Neural cell (in vitro differentiated cells): ENCODE data around the gene NKD1. TPM values are rescaled to one million over a fixed set of nuclear protein-coding genes. Genes with fewer than 3 reads are reported as not detected.

ENCODE experiments used
- H2AFZ ChIP-seq: fragments of 200-600, 300-800 bp; sonication (generic), shearing (Covaris generic); 2 replicates; pipeline ENCODE4 v1.6.0; 2014; ENCODE audit warnings: low read depth, mild to moderate bottlenecking, antibody characterized with exemption, low read length, moderate library complexity
- H3F3A ChIP-seq: fragments of 200-600 bp; shearing (Covaris generic); 2 replicates; pipeline ENCODE4 v1.6.1; 2016; ENCODE audit warnings: mild to moderate bottlenecking, moderate library complexity, mixed read lengths, antibody characterized with exemption, low read length; ENCODE audit not compliant: insufficient read depth, poor library complexity, severe bottlenecking
- H3K27ac ChIP-seq: fragments of 200-600, 300-800 bp; sonication (generic), shearing (Covaris generic); 2 replicates; pipeline ENCODE4 v1.5.1; 2014; ENCODE audit warnings: mild to moderate bottlenecking, low read length, moderate library complexity
- H3K27me3 ChIP-seq: fragments of 300-800, 200-600 bp; sonication (generic), shearing (Covaris generic); 2 replicates; pipeline ENCODE4 v1.6.0; 2014; ENCODE audit warnings: mild to moderate bottlenecking, low read depth, low read length, moderate library complexity; ENCODE audit not compliant: insufficient read depth
- H3K36me3 ChIP-seq: fragments of 300-800, 200-600 bp; sonication (generic), shearing (Covaris generic); 2 replicates; pipeline ENCODE4 v1.5.1; 2014; ENCODE audit warnings: mild to moderate bottlenecking, antibody characterized with exemption, low read length, moderate library complexity; ENCODE audit not compliant: insufficient read depth
- H3K4me2 ChIP-seq: fragments of 300-800, 200-600 bp; sonication (generic), shearing (Covaris generic); 2 replicates; pipeline ENCODE4 v1.6.0; 2014; ENCODE audit warnings: mild to moderate bottlenecking, low read length
- H3K4me3 ChIP-seq: fragments of 300-800, 200-600 bp; sonication (generic), shearing (Covaris generic); 2 replicates; pipeline ENCODE4 v1.5.1; 2014; ENCODE audit warnings: mild to moderate bottlenecking, low read length, moderate library complexity
- H3K79me2 ChIP-seq: fragments of 200-600 bp; shearing (Covaris generic); replicated peaks from 2 replicates; pipeline ENCODE4 v1.6.0; 2014; ENCODE audit warnings: mild to moderate bottlenecking, low read length, moderate library complexity; ENCODE audit not compliant: insufficient read depth
- H3K9ac ChIP-seq: fragments of 300-800, 200-600 bp; sonication (generic), shearing (Covaris generic); 2 replicates; pipeline ENCODE4 v1.6.1; 2016; ENCODE audit warnings: mild to moderate bottlenecking, low read length, mixed read lengths
- H3K9me2 ChIP-seq: fragments of 200-600 bp; shearing (Covaris generic); 2 replicates; pipeline ENCODE4 v1.6.1; 2016; ENCODE audit warnings: mild to moderate bottlenecking, low read length, mixed read lengths; ENCODE audit not compliant: insufficient read depth
- H3K9me3 ChIP-seq: fragments of 200-600, 300-800 bp; sonication (generic), shearing (Covaris generic); 2 replicates; pipeline ENCODE4 v1.6.1; 2016; ENCODE audit warnings: mild to moderate bottlenecking, mixed run types, low read length, moderate library complexity, mixed read lengths
- H4K20me1 ChIP-seq: fragments of 200-600 bp; shearing (Covaris generic); 2 replicates; pipeline ENCODE4 v1.6.1; 2016; ENCODE audit warnings: mild to moderate bottlenecking, mixed run types; ENCODE audit not compliant: insufficient read depth
- CTCF ChIP-seq: fragments of 450-650 bp; IDR thresholded peaks from 2 replicates; pipeline ENCODE4 v1.5.1; 2014; ENCODE audit warnings: antibody characterized with exemption, mild to moderate bottlenecking, moderate library complexity; ENCODE audit not compliant: poor library complexity, severe bottlenecking
- EP300 ChIP-seq: fragments of 450-650 bp; conservative IDR thresholded peaks from 2 replicates; pipeline ENCODE4 v1.6.1; 2014; ENCODE audit warnings: antibody characterized with exemption, mild to moderate bottlenecking, moderate library complexity; ENCODE audit not compliant: poor library complexity, severe bottlenecking
- EZH2 ChIP-seq: fragments of 200-600, 300-800 bp; shearing (Covaris generic), sonication (generic); IDR thresholded peaks from 2 replicates; pipeline ENCODE4 v1.6.1; 2014; ENCODE audit warnings: antibody characterized with exemption, low read length, borderline replicate concordance, mild to moderate bottlenecking; ENCODE audit not compliant: insufficient read depth, poor library complexity, severe bottlenecking
- MXI1 ChIP-seq: fragments of 450-650 bp; conservative IDR thresholded peaks from 2 replicates; pipeline ENCODE4 v1.6.1; 2014; ENCODE audit warnings: antibody characterized with exemption, mild to moderate bottlenecking; ENCODE audit not compliant: poor library complexity, severe bottlenecking
- POLR2AphosphoS5 ChIP-seq: IDR thresholded peaks from 2 replicates; pipeline ENCODE4 v1.6.1; 2012
- RAD21 ChIP-seq: fragments of 450-650 bp; conservative IDR thresholded peaks from 2 replicates; pipeline ENCODE4 v1.6.1; 2014; ENCODE audit warnings: antibody characterized with exemption, mild to moderate bottlenecking, moderate library complexity
- SMC3 ChIP-seq: fragments of 450-650 bp; conservative IDR thresholded peaks from 2 replicates; pipeline ENCODE4 v1.6.1; 2014; ENCODE audit warnings: antibody characterized with exemption, mild to moderate bottlenecking, moderate library complexity; ENCODE audit not compliant: poor library complexity
- TAF1 ChIP-seq: IDR thresholded peaks from 2 replicates; pipeline ENCODE4 v1.6.1; 2012; ENCODE audit warnings: low read depth
- polyA plus RNA-seq: library from polyadenylated mRNA; depleted of rRNA; stranded (reverse); fragments of >200 nt; gene quantifications from 2 replicates; pipeline ENCODE4 v1.2.3, GENCODE V29; 2014
- TF ChIP-seq, protein P1 (sequence below): IDR thresholded peaks from 2 replicates; pipeline ENCODE4 v1.6.1; 2012; ENCODE audit warnings: borderline replicate concordance

The NKD1 gene
- polyA plus RNA-seq, 1 donor from 2014 or later: 1.1 TPM

GRCh38 chr16:50653633-50654519 lies 105.7 kb downstream of the NKD1 start:
- no peak overlapping the region for H3K27ac ChIP-seq
- H3K79me2 ChIP-seq: no peaks in the 10 kb centered on the region
- TF ChIP-seq MXI1: no peak
- no peak for TF ChIP-seq RAD21
- TF ChIP-seq EZH2: no peak
- H3K9me3 ChIP-seq: no peaks in the 10 kb centered on the region
- no peaks in the 10 kb centered on the region for H3F3A ChIP-seq
- no peaks in the 10 kb centered on the region for H3K27me3 ChIP-seq
- H3K9ac ChIP-seq: no peak overlapping the region
- H4K20me1 ChIP-seq: no peaks in the 10 kb centered on the region
- H3K4me2 ChIP-seq: no peak overlapping the region
- no peaks in the 10 kb centered on the region for H3K9me2 ChIP-seq
- no peak overlapping the region for H2AFZ ChIP-seq
- no peak overlapping the region for H3K4me3 ChIP-seq
- no peaks in the 10 kb centered on the region for H3K36me3 ChIP-seq

- no peak overlapping the region for H3K9ac ChIP-seq
- H3K9me3 ChIP-seq: no peaks in the 10 kb centered on the region
- no peaks in the 10 kb centered on the region for H3F3A ChIP-seq
- no peak overlapping the region for H3K4me2 ChIP-seq
- H3K27me3 ChIP-seq: no peaks in the 10 kb centered on the region
- TF ChIP-seq MXI1 (no peak), SMC3 (no peak), EZH2 (no peak), RAD21 (no peak), TAF1 (no peak), EP300 (no peak), CTCF (no peak), POLR2AphosphoS5 (no peak)
- TF ChIP-seq, protein P1, sequence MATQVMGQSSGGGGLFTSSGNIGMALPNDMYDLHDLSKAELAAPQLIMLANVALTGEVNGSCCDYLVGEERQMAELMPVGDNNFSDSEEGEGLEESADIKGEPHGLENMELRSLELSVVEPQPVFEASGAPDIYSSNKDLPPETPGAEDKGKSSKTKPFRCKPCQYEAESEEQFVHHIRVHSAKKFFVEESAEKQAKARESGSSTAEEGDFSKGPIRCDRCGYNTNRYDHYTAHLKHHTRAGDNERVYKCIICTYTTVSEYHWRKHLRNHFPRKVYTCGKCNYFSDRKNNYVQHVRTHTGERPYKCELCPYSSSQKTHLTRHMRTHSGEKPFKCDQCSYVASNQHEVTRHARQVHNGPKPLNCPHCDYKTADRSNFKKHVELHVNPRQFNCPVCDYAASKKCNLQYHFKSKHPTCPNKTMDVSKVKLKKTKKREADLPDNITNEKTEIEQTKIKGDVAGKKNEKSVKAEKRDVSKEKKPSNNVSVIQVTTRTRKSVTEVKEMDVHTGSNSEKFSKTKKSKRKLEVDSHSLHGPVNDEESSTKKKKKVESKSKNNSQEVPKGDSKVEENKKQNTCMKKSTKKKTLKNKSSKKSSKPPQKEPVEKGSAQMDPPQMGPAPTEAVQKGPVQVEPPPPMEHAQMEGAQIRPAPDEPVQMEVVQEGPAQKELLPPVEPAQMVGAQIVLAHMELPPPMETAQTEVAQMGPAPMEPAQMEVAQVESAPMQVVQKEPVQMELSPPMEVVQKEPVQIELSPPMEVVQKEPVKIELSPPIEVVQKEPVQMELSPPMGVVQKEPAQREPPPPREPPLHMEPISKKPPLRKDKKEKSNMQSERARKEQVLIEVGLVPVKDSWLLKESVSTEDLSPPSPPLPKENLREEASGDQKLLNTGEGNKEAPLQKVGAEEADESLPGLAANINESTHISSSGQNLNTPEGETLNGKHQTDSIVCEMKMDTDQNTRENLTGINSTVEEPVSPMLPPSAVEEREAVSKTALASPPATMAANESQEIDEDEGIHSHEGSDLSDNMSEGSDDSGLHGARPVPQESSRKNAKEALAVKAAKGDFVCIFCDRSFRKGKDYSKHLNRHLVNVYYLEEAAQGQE: no peak
- no peaks in the 10 kb centered on the region for H4K20me1 ChIP-seq
- H3K36me3 ChIP-seq: no peaks in the 10 kb centered on the region
- H3K4me3 ChIP-seq: no peak overlapping the region
- no peaks in the 10 kb centered on the region for H3K9me2 ChIP-seq
- no peak overlapping the region for H2AFZ ChIP-seq
- no peaks in the 10 kb centered on the region for H3K79me2 ChIP-seq
- no peak overlapping the region for H3K27ac ChIP-seq
Observed at GRCh38 chr16:50655558-50656055, 107.4 kb downstream of the NKD1 start.
